SK-N-SH (cell line): Measurements from ENCODE around the gene CDK11B. TPM values are rescaled to one million over a fixed set of nuclear protein-coding genes. Genes with fewer than 3 reads are reported as not detected.

Experiments
- CTCF ChIA-PET: fragments of 300-600, 350-600 bp; formaldehyde crosslinking; extraction: SDS; loops from one replicate; lab custom pipeline; 2021; lab: Yijun Ruan, JAX
- POLR2A ChIA-PET: fragments of 350-600 bp; sonication (Branson Sonifier 250); formaldehyde crosslinking; extraction: SDS; loops from one replicate; lab custom pipeline; 2020; ENCODE audit warnings: antibody characterized with exemption, inconsistent platforms; lab: Yijun Ruan, JAX
- DNase-seq: peaks from one replicate; pipeline ENCODE4 v3.0.0; 2012
- H2AFZ ChIP-seq: fragments of 200-600 bp; sonication (generic); 2 replicates; pipeline ENCODE4 v1.8.1; 2016; ENCODE audit warnings: antibody characterized with exemption, mild to moderate bottlenecking, low read depth
- H3F3A ChIP-seq: fragments of 200-600 bp; sonication (generic); replicated peaks from 2 replicates; pipeline ENCODE3; 2016; ENCODE audit warnings: antibody characterized with exemption, mild to moderate bottlenecking; ENCODE audit not compliant: insufficient read depth
- H3K27ac ChIP-seq, 2 experiments: fragments of 200-500 bp in 1 of 2; fragments of 200-600 bp in 1 of 2; sonication (Bioruptor generic) in 1 of 2; sonication (generic), shearing (Covaris generic) in 1 of 2; 2 replicates each; pipeline versions ENCODE4 v1.5.1 to v1.6.1; 2014 to 2016; ENCODE audit warnings: low read depth in 2 of 2, inconsistent platforms in 1 of 2, low read length in 1 of 2, mild to moderate bottlenecking in 1 of 2, mixed read lengths in 1 of 2
- H3K27me3 ChIP-seq: fragments of 200-600 bp; sonication (generic), shearing (Covaris generic); 2 replicates; pipeline ENCODE4 v1.6.1; 2016; ENCODE audit warnings: mixed run types; ENCODE audit not compliant: insufficient read depth
- H3K36me3 ChIP-seq, 2 experiments: fragments of 200-500 bp in 1 of 2; fragments of 200-600 bp in 1 of 2; sonication (Bioruptor generic) in 1 of 2; sonication (generic) in 1 of 2; replicated peaks in 1 of 2; 2 replicates each; pipeline versions ENCODE3 to v1.5.1; 2014 to 2016; ENCODE audit warnings: low read length in 1 of 2, mild to moderate bottlenecking in 1 of 2; ENCODE audit not compliant: insufficient read depth in 2 of 2, control insufficient read depth in 1 of 2
- H3K4me1 ChIP-seq, 2 experiments: fragments of 200-500 bp in 1 of 2; fragments of 200-600 bp in 1 of 2; sonication (Bioruptor generic) in 1 of 2; sonication (generic), shearing (Covaris generic) in 1 of 2; 2 replicates each; pipeline versions ENCODE4 v1.5.1 to v1.6.1; 2014 to 2016; ENCODE audit warnings: low read depth in 1 of 2, low read length in 1 of 2, mixed run types in 1 of 2; ENCODE audit not compliant: insufficient read depth in 2 of 2, control insufficient read depth in 1 of 2
- H3K4me2 ChIP-seq: fragments of 200-600 bp; sonication (generic), shearing (Covaris generic); 2 replicates; pipeline ENCODE4 v1.6.1; 2017; ENCODE audit warnings: mixed run types
- H3K4me3 ChIP-seq, 2 experiments: fragments of 200-500 bp in 1 of 2; fragments of 200-600 bp in 1 of 2; sonication (Bioruptor generic) in 1 of 2; sonication (generic), shearing (Covaris generic) in 1 of 2; 2 replicates each; pipeline versions ENCODE4 v1.5.1 to v1.8.1; 2014 to 2016; ENCODE audit warnings: low read depth in 2 of 2, inconsistent platforms in 1 of 2, low read length in 1 of 2, mild to moderate bottlenecking in 1 of 2, mixed read lengths in 1 of 2, moderate library complexity in 1 of 2
- H3K79me2 ChIP-seq: fragments of 200-600 bp; sonication (generic); 2 replicates; pipeline ENCODE4 v1.8.1; 2017; ENCODE audit warnings: mild to moderate bottlenecking; ENCODE audit not compliant: insufficient read depth
- H3K9ac ChIP-seq: fragments of 200-600 bp; sonication (generic); 2 replicates; pipeline ENCODE4 v1.6.1; 2017; ENCODE audit warnings: mixed run types
- H3K9me2 ChIP-seq: fragments of 200-600 bp; sonication (generic); 2 replicates; pipeline ENCODE4 v1.6.1; 2017; ENCODE audit warnings: mixed run types
- H3K9me3 ChIP-seq: fragments of 200-600 bp; sonication (generic); 2 replicates; pipeline ENCODE4 v1.6.1; 2017; ENCODE audit warnings: mixed run types, mild to moderate bottlenecking, moderate library complexity
- H4K20me1 ChIP-seq: fragments of 200-600 bp; sonication (generic); 2 replicates; pipeline ENCODE4 v1.6.1; 2017; ENCODE audit warnings: mild to moderate bottlenecking, mixed run types; ENCODE audit not compliant: insufficient read depth
- ELF1 ChIP-seq: IDR thresholded peaks from 2 replicates; pipeline ENCODE4 v1.4.0; 2012
- EP300 ChIP-seq, 2 experiments: IDR thresholded peaks; 2 replicates each; pipeline versions ENCODE4 v1.4.0 to v1.6.1; 2012; ENCODE audit warnings: borderline replicate concordance in 1 of 2, low read depth in 1 of 2, low read length in 1 of 2
- EZH2phosphoT487 ChIP-seq: fragments of 200-600 bp; sonication (generic); IDR thresholded peaks from 2 replicates; pipeline ENCODE4 v1.6.1; 2017; ENCODE audit warnings: low read depth, mixed run types, mild to moderate bottlenecking, antibody characterized with exemption, moderate library complexity, borderline replicate concordance
- FOXJ3 ChIP-seq: sonication (generic); formaldehyde crosslinking; IDR thresholded peaks from 2 replicates; pipeline ENCODE4 v1.5.1; 2020; ENCODE audit warnings: mild to moderate bottlenecking, missing genetic modification reagents
- GATA2 ChIP-seq: sonication (generic); formaldehyde crosslinking; IDR thresholded peaks from 2 replicates; pipeline ENCODE4 v1.5.0; 2020; ENCODE audit warnings: mild to moderate bottlenecking, missing genetic modification reagents
- IRF3 ChIP-seq: fragments of 150-350 bp; IDR thresholded peaks from 2 replicates; pipeline ENCODE4 v1.6.1; 2016; ENCODE audit warnings: mild to moderate bottlenecking, low read depth, low read length
- MAX ChIP-seq: IDR thresholded peaks from 2 replicates; pipeline ENCODE4 v1.4.0; 2012; ENCODE audit warnings: low read depth
- MEF2A ChIP-seq: IDR thresholded peaks from 2 replicates; pipeline ENCODE4 v1.4.0; 2012; ENCODE audit warnings: low read depth, borderline replicate concordance
- POLR2AphosphoS5 ChIP-seq: IDR thresholded peaks from 2 replicates; pipeline ENCODE4 v1.6.1; 2012; ENCODE audit warnings: low read depth, low read length
- RAD21 ChIP-seq: IDR thresholded peaks from 2 replicates; pipeline ENCODE4 v1.6.1; 2012; ENCODE audit warnings: mild to moderate bottlenecking, low read length
- RXRA ChIP-seq: IDR thresholded peaks from 2 replicates; pipeline ENCODE4 v1.4.0; 2012; ENCODE audit warnings: low read depth, mild to moderate bottlenecking, borderline replicate concordance
- SMC3 ChIP-seq: IDR thresholded peaks from 2 replicates; pipeline ENCODE4 v1.6.1; 2012; ENCODE audit warnings: low read depth, low read length, improper control_type of control experiment
- TCF12 ChIP-seq: IDR thresholded peaks from 2 replicates; pipeline ENCODE4 v1.4.0; 2012
- ZBTB33 ChIP-seq: IDR thresholded peaks from 2 replicates; pipeline ENCODE4 v1.4.0; 2012; ENCODE audit warnings: low read depth, borderline replicate concordance
- WGBS: methylation state at CpG from one replicate; pipeline ENCODE4 v1.1.6; 2017; ENCODE audit warnings: low lambda C conversion rate; 5-methylcytosine and 5-hydroxymethylcytosine counted together
- polyA plus RNA-seq, 3 experiments: library from polyadenylated mRNA; depleted of rRNA; stranded (reverse); fragments of >200 nt; gene quantifications; 2 replicates each; pipeline ENCODE4 v1.2.3, GENCODE V29; 2012

The CDK11B gene
- polyA plus RNA-seq, 1 of the 3 experiments (the other 2 are of a cell fraction): 15.0 TPM

- H3K79me2 ChIP-seq: peaks cover 20% of the 10 kb centered on the region
- H3K9ac ChIP-seq: no peak overlapping the region
- no peak overlapping the region for H3K27ac ChIP-seq
- H3K9me3 ChIP-seq: no peaks in the 10 kb centered on the region
- H3K4me1 ChIP-seq: peaks cover 0 to under 1% of the 10 kb centered on the region in 2 experiments; a peak in 1 of 4 replicates
- H3K4me2 ChIP-seq: no peak overlapping the region
- no peak overlapping the region for H3K4me3 ChIP-seq
- ChIA-PET CTCF (no interaction called here), POLR2A (no interaction called here)
- H3K27me3 ChIP-seq: no peaks in the 10 kb centered on the region
- H2AFZ ChIP-seq: no peak overlapping the region
- peaks cover 5 to 7% of the 10 kb centered on the region in 2 experiments for H3K36me3 ChIP-seq
- WGBS: 80% methylated on average over 8 of the region's 21 CpGs
- DNase-seq: no peak
- H3F3A ChIP-seq: no peaks in the 10 kb centered on the region
- H3K9me2 ChIP-seq: no peaks in the 10 kb centered on the region
- no peaks in the 10 kb centered on the region for H4K20me1 ChIP-seq
- no peak for TF ChIP-seq ELF1
- TF ChIP-seq POLR2AphosphoS5: no peak
- no peak for TF ChIP-seq TCF12
- no peak for TF ChIP-seq EP300 (IDR thresholded peaks at IDR 0.05; ENCODE audit: borderline replicate concordance in 1 of 2, low read depth in 1 of 2, low read length in 1 of 2)
- no peak for TF ChIP-seq GATA2 (CRISPR knock-in tag)
- no peak for TF ChIP-seq FOXJ3 (CRISPR knock-in tag)
- TF ChIP-seq ZBTB33: no peak
- no peak for TF ChIP-seq IRF3
- no peak for TF ChIP-seq MEF2A
Observed at GRCh38 chr1:1622010-1622787, 36.6 kb downstream of the CDK11B start.

- Histone ChIP-seq H3K36me3 (peaks cover 5 to 7% of the 10 kb centered on the region in 2 experiments), H3K79me2 (peaks cover 28% of the 10 kb centered on the region), H3K4me2 (no peak overlapping the region), H3K27me3 (no peaks in the 10 kb centered on the region), H2AFZ (no peak overlapping the region), H3K4me1 (peaks cover 0 to 8% of the 10 kb centered on the region in 2 experiments; a peak in 1 of 4 replicates), H3K9me2 (no peaks in the 10 kb centered on the region), H3K9me3 (no peaks in the 10 kb centered on the region), H4K20me1 (no peaks in the 10 kb centered on the region; the same call in 1 of the 2 replicates), H3K9ac (no peak overlapping the region), H3F3A (no peaks in the 10 kb centered on the region), H3K27ac (no peak overlapping the region), H3K4me3 (no peak overlapping the region)
- TF ChIP-seq RXRA: no peak
- TF ChIP-seq RAD21: no peak
- TF ChIP-seq IRF3: no peak
- TF ChIP-seq MAX: no peak
- TF ChIP-seq SMC3: no peak
- TF ChIP-seq EZH2phosphoT487: no peak
- WGBS: no CpG with 5 or more reads among the region's 31 CpGs
- DNase-seq: no peak
- ChIA-PET POLR2A (no interaction called here), CTCF (interaction anchor here (1.5 kb wide), 1 partner anchor 66 kb away, joined by 3 read pairs; no protein-coding TSS in a partner anchor)
Observed at GRCh38 chr1:1621173-1622009, 37.4 kb downstream of the CDK11B start.
